GM12865 (cell line): ENCODE data around the gene ASPSCR1.
"Not testable (repeated sequence)": the region's sequence is repeated elsewhere in the genome, so short reads cannot be mapped to it uniquely, and the experiment has no call there.

Experiments
- DNase-seq: peaks from one replicate; pipeline ENCODE4 v3.0.0; 2010; ENCODE audit warnings: low read depth
- H3K4me3 ChIP-seq: 2 replicates; pipeline ENCODE4 v1.5.1; 2011; ENCODE audit warnings: mild to moderate bottlenecking, low read depth, low read length, control low read depth
- CTCF ChIP-seq: IDR thresholded peaks from 2 replicates; pipeline ENCODE4 v1.5.1; 2011; ENCODE audit warnings: low read length, control low read depth, low read depth, inconsistent platforms; ENCODE audit not compliant: insufficient read depth; ENCODE audit errors: missing control alignments

ASPSCR1 gene

DNA sequence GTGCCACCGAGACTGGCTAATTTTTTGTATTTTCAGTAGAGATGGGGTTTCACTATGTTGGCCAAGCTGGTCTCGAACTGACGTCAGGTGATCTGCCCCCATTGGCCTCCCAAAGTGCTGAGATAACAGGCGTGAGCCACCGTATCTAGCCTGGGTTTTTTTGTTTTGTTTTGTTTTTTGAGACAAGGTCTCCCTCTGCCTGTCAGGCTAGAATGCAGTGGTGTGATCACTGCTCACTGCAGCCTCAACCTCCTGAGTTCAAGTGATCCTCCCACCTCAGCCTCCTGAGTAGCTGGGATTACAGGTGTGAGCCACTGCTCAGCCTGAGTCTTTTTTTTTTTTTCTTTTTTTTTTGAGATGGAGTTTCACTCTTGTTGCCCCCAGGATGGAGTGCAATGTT, 24.0 kb upstream of the ASPSCR1 start:
- H3K4me3 ChIP-seq: not testable (repeated sequence)
- peak; percentile 12 for TF ChIP-seq CTCF
- DNase-seq: peak; percentile 29

DNA sequence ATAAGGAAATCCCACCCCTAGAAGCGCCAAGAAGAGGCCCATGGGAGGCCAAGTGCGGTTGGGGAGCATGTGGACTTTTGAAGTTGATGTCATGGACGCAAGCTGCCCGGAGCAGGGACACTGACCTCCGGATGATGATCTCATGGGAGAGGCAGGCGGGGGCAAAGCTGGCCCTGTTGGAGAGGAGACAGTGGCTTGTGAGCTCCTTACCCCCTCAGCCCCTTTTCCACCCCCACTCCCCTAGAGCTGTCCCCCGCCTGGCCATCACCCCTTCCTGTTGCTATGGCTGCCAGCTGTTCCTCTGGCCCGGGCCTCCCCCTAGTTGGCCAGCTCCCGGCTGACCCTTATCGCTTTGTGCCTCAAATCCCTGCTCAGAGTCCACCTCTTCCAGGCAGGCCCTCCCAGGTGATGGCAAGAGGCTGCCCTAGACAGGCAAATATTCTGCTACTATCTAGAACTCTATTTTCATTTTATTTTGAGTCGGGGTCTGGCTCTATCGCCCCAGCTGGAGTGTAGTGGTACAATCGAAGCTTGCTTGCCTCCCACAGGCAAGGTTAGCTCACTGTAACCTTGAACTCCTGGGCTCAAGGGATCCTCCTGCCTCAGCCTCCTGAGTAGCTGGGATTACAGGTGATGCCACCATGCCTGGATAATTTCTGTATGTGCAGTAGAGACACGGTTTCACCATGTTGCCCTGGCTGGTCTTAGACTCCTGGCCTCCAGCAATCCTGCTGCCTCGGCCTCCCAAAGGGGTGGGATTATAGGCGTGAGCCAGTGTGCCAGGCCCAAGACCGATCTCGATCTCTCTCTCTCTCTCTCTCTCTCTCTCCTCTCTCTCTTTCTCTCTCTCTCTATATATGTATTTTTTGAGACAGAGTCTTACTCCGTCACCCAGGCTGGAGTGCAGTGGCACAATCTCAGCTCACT, 23.0 kb upstream of the ASPSCR1 start:
- TF ChIP-seq CTCF: no peak
- no peak overlapping the region for H3K4me3 ChIP-seq
- no peak for DNase-seq

GRCh38 chr17:81955058-81955681, 22.3 kb upstream of the ASPSCR1 start:
- no peak for TF ChIP-seq CTCF
- H3K4me3 ChIP-seq: no peak overlapping the region
- no peak for DNase-seq

- no peak for DNase-seq
- TF ChIP-seq CTCF: no peak
- no peak overlapping the region for H3K4me3 ChIP-seq
Observed at GRCh38 chr17:81955756-81956544, 21.5 kb upstream of the ASPSCR1 start.

GRCh38 chr17:81956607-81957589, 20.5 kb upstream of the ASPSCR1 start:
- H3K4me3 ChIP-seq: no peak overlapping the region
- DNase-seq: no peak
- no peak for TF ChIP-seq CTCF
